Stimulated activated CD4-positive, alpha-beta T cell treated with anti-CD3 and anti-CD28 coated beads, Interleukin-15, amount 100 ng/mL, for 48 hours (primary cell): ENCODE data around the gene RETSAT.
"Not testable (repeated sequence)": the region's sequence is repeated elsewhere in the genome, so short reads cannot be mapped to it uniquely, and the experiment has no call there.

Source experiments
- DNase-seq, 2 donors: peaks; one replicate each; pipeline ENCODE4 v3.0.0-alpha.2; 2020; ENCODE audit warnings: low read depth in 2 of 2

Gene RETSAT

DNA sequence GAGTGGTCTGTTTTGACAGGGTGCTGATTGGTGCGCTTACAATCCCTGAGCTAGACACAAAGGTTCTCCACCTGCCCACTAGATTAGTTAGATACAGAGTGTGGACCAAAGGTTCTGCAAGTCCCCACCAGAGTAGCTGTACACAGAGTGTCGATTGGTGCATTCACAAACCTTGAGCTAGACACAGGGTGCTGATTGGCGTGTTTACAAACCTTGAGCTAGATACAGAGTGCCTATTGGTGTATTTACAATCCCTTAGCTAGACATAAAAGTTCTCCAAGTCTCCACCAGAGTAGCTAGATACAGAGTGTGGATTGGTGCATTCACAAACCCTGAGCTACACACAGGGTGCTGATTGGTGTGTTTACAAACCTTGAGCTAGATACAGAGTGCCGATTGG lies 20.5 kb downstream of the RETSAT start:
- not testable (repeated sequence) for DNase-seq

DNA sequence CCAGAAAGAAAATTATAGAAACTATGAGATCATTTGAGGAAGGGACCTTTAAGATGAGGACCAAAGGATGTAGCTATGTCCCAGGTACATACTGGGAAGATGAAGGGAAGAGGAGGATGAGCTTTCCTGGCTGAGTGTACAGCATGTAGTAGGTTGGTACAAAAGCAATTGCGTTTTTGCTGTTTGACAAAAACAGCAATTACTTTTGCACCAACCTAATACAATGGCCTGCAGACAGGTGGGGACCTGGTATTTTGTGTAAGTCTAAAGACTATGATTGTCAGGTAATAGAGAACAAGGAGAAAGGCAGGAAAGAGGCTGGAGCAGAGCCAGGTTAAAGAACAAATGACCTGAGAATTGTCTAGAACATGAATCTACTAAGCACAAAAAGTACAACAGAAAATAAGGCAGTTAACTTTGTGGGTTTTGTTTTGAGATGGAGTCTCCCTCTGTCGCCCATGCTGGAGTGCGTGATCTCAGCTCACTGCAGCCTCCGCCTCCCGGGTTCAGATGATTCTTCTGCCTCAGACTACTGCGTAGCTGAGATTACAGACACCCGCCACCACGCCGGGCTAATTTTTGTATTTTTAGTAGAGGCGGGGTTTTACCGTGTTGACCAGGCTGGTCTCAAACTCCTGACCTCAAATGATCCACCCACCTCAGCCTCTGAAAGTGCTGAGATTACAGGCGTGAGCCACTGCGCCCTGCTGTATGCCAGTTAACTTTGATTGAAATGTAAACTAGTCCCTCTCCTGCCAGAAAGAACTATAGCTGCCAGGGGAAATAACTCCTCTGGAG lies 23.3 kb downstream of the RETSAT start:
- no peak for DNase-seq

- DNase-seq: not testable (repeated sequence)
Measured at GRCh38 chr2:85329701-85330100, 24.6 kb downstream of the RETSAT start.

GRCh38 chr2:85329181-85329651 lies 25.1 kb downstream of the RETSAT start:
- DNase-seq: no peak

DNA sequence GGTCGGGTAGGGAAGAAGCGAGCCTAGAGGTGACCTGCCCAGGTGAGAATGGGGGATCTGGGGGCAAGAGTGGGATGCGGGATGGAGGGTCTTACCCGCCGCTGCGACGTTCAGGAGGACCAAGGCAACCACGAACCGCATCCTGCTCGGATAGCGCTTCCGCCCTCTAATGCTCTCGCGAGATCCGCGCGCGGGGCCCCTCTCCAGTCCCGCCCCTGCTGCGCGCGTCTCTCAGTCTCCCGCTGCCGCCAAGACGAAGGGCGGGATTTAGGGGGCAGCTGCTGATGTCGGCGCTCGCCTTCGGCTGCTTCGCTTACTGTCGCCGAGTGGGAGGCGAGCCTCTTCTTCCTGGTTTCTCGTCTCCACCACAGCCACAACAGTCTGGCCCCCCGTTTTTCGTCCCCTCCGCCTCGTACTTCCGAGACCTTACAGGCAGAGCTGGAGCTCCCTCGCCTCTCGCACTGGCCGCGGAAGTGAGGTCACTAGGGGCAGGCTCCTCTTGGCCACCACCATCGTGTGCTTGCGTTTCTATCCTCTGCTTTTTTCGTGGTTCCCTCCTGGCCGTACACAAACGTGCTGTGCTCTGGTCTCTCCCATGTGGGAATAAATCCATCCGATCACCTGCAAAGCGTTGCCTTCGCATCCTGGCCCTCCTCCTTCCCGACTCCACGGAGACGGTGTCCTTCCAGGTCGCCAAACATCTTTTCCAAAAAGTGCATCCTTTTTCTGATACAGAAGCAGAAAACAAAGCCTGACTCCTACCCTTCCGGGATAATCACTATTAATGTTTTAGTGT lies 26.3 kb downstream of the RETSAT start, which contains the start of gene TGOLN2:
TSS of gene TGOLN2 (minus strand) at position 168 of the 796 bp plus-strand sequence. CDS start at position 141, 27 bp downstream.
- peak; percentile 86 to 92 for DNase-seq

- peak in 1 of 2 donors; percentile 36 for DNase-seq
Measured at GRCh38 chr2:85327160-85327821, 27.0 kb downstream of the RETSAT start.

GRCh38 chr2:85326406-85327159 lies 27.7 kb downstream of the RETSAT start:
- DNase-seq: no peak

DNA sequence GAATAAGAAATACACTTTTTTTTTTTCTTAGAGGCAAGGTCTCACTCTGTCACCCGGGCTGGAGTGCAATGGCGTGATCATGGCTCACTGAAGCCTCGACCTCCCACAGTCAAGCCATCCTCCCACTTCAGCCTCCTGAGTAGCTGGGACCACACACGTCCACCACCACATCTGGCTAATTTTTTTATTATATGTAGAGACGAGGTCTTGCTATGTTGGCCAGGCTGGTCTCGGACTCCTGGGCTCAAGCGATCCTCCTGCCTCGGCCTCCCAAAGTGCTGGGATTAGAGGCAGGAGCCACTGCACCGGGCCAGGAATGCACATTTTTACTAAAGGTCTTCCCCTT lies 28.9 kb downstream of the RETSAT start:
- DNase-seq: no peak

GRCh38 chr2:85324639-85325465 lies 29.5 kb downstream of the RETSAT start:
- no peak for DNase-seq

GRCh38 chr2:85323988-85324367 lies 30.4 kb downstream of the RETSAT start:
- not testable (repeated sequence) for DNase-seq

DNA sequence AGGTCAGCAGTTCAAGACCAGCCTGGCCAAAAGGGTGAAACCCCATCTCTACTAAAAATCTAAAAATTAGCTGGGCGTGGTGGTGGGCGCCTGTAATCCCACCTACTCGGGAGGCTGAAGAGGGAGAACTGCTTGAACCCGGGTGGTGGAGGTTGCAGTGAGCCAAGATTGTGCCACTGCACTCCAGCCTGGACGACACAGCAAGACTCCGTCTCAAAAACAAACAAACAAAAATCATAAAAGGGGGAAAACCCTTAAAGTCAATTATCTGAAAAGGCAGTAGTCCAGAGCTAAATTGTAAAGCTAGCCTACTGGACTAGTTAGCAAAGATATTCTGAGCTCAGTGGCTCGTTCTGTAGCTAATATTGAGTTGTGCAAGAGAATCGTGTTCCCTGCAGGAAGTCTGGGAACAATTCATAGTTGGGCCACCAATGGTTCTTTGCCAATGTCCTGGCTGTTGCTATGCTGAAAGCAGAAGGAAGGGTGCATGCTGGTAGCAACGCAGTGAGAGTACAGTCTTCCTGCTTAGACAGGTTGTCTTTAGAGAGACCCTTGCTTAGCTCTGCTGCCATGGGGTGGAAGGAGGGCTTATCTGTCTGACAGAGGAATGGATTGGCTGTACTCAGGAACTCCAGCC lies 30.9 kb downstream of the RETSAT start:
- DNase-seq: no peak

DNA sequence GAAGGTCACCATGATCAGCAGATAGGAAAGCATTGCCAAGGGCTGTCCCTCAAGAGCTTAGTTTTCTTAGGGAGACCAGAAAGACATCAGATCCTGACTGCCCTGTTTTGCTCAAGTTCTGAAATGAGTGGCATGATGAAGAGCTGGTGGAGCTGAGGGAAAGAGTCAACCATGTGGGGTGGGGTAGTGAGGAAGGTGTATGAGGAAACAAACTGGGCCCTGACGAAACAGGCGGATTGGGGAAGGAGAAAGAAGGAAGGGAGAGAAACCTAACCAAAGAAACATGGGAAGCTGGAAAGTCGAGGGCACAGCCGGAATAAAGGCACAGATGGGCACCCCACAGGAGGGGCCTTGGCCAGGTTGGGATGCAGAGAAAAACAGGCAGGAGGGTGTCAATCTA lies 34.5 kb downstream of the RETSAT start:
- no peak for DNase-seq

DNA sequence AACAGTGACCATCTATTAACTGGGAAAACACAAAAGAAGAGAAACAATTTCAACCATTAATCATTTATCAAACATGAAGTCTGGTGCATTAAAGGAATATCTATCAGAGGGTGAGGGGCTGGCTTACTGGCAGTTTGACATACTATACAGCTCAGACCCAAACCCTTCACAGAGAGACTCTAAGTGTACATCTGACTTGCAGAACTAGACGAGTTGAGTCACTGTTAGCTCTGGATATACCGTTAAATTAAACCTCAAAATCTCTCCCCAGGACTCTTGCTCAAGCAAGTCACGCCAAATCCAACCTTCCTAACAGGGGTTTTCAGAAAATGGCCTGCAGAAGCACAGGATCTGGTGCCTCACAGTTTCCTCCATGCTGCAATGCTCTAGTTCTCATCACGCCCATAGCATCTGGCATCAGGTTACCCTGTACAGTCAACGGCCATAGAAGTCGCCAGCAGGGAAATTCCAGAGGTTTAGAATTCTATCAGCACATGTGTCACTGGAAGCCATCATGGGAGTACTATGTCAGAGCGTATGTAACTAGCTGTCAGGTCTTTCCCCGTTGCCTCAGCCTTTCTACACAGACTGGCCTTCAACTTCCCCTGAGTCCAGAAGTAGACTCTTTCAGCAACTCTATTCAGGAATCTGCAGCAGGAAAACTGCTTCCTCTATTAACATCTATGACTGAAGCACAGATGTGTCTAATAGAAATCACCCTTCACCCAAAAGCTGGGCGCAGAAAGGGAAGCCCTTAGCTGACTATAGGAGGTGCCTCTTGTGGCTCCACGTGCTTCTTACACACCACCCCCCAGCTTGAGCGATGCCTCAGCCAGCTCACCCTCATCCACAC lies 35.9 kb downstream of the RETSAT start:
- DNase-seq: no peak

DNA sequence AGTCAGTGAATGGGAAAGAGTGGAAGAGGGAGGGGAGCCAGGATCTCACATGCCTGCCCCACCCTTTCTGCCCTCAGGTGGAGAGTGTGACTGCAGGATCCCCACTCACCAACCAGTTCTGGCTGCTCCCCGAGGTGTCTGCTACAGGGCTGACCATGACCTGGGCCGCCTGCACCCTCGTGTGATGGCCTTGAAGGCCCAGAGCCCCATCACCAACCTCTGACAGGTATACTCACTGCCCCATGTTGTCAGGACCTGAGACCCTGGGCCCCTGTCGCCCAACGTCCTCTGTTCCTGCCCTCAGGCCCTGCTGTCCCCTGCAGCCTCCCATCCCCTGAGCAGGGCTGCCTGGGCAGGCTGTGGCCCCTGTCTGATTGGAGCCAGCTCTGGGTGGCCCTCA lies 38.4 kb downstream of the RETSAT start:
- not testable (repeated sequence) for DNase-seq

DNA sequence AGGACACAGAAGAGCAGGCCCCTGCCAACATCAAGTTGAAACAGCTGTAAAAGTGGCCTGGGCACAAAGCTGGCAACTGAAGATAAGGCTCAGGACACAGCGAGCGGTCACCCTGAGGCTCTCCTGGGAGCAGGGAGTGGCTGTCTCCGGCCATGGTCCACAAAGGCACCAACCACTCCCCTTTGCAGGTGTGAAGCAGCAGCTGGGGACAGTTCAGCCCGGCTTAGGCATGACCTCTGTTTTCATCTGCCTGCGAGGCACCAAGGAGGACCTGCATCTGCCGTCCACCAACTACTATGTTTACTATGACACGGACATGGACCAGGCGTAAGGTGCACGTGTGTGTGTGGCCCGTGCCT lies 39.5 kb downstream of the RETSAT start:
- no peak for DNase-seq

DNA sequence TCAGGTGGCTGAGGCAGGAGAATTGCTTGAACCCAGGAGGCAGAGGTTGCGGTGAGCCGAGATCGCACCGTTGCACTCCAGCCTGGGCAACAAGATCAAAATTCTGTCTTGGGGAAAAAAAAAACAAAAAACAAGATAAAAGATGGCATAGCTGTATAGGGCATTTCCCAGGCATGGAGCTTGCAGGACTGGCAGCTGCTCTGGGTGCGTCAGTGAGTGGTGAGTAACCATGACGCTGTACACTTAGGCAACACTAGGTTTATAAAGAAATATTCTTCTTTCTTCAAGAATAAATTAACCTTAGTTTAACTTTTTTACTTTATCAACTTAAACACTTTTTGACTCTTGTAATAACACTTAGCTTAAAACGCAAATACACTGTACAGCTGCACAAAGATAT lies 41.9 kb downstream of the RETSAT start:
- DNase-seq: no peak

DNA sequence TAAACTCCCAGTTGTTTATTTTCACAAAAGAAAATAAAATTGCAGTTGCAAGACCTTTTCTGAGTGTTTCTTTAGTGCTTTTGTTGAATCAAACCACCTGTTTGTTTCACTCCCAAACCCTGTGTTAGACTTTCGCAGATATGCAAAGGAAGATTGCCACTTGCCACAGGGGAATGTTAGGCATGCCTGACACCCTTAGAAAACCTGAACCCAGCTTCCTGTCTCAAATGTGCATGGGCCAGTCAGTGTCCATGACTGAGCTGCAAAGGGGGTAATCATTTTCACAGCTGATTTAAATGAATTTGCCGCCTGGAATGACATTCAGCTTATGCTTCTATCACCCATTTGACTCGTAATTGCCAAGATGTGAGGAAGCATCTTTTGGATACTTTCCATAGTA lies 44.0 kb downstream of the RETSAT start:
- DNase-seq: no peak

- no peak for DNase-seq
Measured at GRCh38 chr2:85309699-85310321, 44.5 kb downstream of the RETSAT start.
